ENCODE data around the gene ANKRD50.

ANKRD50 gene

DNA sequence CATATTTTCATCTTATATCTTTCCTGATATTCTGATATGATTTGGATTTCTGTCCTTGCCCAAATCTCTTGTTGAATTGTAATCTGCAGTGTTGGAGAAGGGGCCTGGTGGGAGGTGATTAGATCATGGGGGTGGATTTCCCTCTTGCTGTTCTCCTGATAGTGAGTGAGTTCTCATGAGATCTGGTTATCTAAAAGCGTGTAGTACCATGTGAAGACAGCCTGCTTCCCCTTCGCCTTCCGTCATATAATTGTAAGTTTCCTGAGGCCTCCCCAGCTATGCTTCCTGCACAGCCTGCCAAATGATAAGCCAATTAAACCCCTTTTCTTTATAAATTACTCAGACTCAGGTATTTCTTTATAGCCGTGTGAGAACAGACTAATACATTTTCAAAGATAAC is 77.2 kb downstream of the ANKRD50 start:
- DNase-seq = no peak

DNA sequence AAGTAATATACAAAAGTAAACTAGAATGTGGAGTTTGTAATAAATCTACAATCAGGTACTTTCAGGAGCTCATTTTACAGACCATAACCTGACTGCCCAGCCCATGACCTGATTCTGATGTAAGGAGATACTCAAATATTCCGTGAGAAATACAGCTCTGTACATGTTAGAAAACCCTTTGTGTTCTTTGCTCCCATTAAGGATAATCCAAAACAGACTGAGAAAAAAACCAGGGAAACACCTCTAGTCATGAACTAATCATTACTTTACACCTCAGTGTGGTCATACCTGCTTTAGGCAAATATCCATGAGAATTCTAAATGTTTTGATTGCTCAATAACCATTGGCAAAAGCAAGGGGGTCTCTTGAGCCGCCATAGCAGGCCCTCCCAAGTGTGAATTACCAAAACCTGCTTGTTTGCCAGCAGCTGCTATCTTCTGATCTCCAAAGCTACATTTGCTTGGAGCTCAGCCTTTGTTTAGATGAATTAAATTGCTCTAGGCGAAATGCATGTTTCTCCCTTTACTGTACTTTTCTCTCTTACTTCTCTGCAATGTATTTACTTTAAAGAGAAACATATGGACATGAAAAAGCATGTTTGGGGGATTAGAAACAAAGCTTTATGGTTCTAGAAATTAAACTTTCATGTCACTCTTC is 79.1 kb downstream of the ANKRD50 start:
- no peak for DNase-seq

GRCh38 chr4:124632439-124632838 is 80.1 kb downstream of the ANKRD50 start:
- no peak for DNase-seq

- no peak for DNase-seq
Observed at GRCh38 chr4:124631760-124632159, 80.8 kb downstream of the ANKRD50 start.

- DNase-seq = no peak
Observed at GRCh38 chr4:124629681-124630080, 82.9 kb downstream of the ANKRD50 start.
